ENCODE measurements around the gene HOXB3. TPM values are rescaled to one million over a fixed set of nuclear protein-coding genes. Genes with fewer than 3 reads are reported as not detected.

The HOXB3 gene
- total RNA-seq, 3 donors from 2014 or later (not counting 1 experiment from before 2014, with no cell fraction given): 7.9 to 15.6 (median 15.3) TPM

- DNase-seq (peak in 1 of 2 donors; percentile 16), ATAC-seq (no peak)
- 38% methylated on average over 31 of the region's 43 CpGs for WGBS (ENCODE audit: insufficient coverage)
- TF ChIP-seq, protein P1, sequence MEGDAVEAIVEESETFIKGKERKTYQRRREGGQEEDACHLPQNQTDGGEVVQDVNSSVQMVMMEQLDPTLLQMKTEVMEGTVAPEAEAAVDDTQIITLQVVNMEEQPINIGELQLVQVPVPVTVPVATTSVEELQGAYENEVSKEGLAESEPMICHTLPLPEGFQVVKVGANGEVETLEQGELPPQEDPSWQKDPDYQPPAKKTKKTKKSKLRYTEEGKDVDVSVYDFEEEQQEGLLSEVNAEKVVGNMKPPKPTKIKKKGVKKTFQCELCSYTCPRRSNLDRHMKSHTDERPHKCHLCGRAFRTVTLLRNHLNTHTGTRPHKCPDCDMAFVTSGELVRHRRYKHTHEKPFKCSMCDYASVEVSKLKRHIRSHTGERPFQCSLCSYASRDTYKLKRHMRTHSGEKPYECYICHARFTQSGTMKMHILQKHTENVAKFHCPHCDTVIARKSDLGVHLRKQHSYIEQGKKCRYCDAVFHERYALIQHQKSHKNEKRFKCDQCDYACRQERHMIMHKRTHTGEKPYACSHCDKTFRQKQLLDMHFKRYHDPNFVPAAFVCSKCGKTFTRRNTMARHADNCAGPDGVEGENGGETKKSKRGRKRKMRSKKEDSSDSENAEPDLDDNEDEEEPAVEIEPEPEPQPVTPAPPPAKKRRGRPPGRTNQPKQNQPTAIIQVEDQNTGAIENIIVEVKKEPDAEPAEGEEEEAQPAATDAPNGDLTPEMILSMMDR (IDR thresholded peaks at IDR 0.05): no peak
- intact Hi-C loops (cut with micrococcal nuclease): no loop called here
- Histone ChIP-seq H3K4me3 (ENCODE audit: low read length) (peak overlapping the region; percentile 6), H3K9me3 (ENCODE audit: control insufficient read depth, insufficient read depth, low read length) (no peaks in the 10 kb centered on the region), H3K27me3 (ENCODE audit: control insufficient read depth, insufficient read depth, low read length) (peaks cover 22% of the 10 kb centered on the region), H3K27ac (ENCODE audit: low read length) (no peak overlapping the region), H3K4me1 (ENCODE audit: control insufficient read depth, insufficient read depth, low read length) (peaks cover 54% of the 10 kb centered on the region), H3K36me3 (ENCODE audit: control insufficient read depth, insufficient read depth, low read length) (no peaks in the 10 kb centered on the region)
- H3K9me3 Mint-ChIP-seq: no peaks in the 10 kb centered on the region
- peak overlapping the region; percentile 75 for H3K4me3 Mint-ChIP-seq
- peaks cover 41 to 67% of the 10 kb centered on the region in 2 donors for H3K4me1 Mint-ChIP-seq
- peaks cover 21 to 30% of the 10 kb centered on the region in 2 donors for H3K27me3 Mint-ChIP-seq (ENCODE audit: low read depth in 2 of 2)
- peak overlapping the region in 1 of 2 donors; percentile 89 for H3K27ac Mint-ChIP-seq
- no peaks in the 10 kb centered on the region for H3K36me3 Mint-ChIP-seq
Measured at GRCh38 chr17:48576479-48577309, 13.3 kb downstream of the HOXB3 start.

GRCh38 chr17:48575673-48576478 is 14.2 kb downstream of the HOXB3 start:
- Mint-ChIP-seq H3K9me3 (no peaks in the 10 kb centered on the region), H3K27me3 (ENCODE audit: low read depth in 2 of 2) (peaks cover 21 to 22% of the 10 kb centered on the region in 2 donors), H3K36me3 (no peaks in the 10 kb centered on the region), H3K4me3 (peak overlapping the region; percentile 45), H3K4me1 (peaks cover 41 to 66% of the 10 kb centered on the region in 2 donors), H3K27ac (peak overlapping the region in 1 of 2 donors; percentile 44)
- intact Hi-C loops (cut with micrococcal nuclease): no loop called here
- no peak for ATAC-seq
- DNase-seq: peak in 1 of 2 donors; percentile 15
- H3K4me1 ChIP-seq (ENCODE audit: control insufficient read depth, insufficient read depth, low read length): peaks cover 49% of the 10 kb centered on the region
- WGBS (ENCODE audit: insufficient coverage): 78% methylated on average over 22 of the region's 22 CpGs
- H3K27me3 ChIP-seq (ENCODE audit: control insufficient read depth, insufficient read depth, low read length): peaks cover 15% of the 10 kb centered on the region
- TF ChIP-seq, protein P1 (IDR thresholded peaks at IDR 0.05): no peak
- no peaks in the 10 kb centered on the region for H3K9me3 ChIP-seq (ENCODE audit: control insufficient read depth, insufficient read depth, low read length)
- H3K36me3 ChIP-seq (ENCODE audit: control insufficient read depth, insufficient read depth, low read length): no peaks in the 10 kb centered on the region
- no peak overlapping the region for H3K4me3 ChIP-seq (ENCODE audit: low read length)
- H3K27ac ChIP-seq (ENCODE audit: low read length): no peak overlapping the region

GRCh38 chr17:48575066-48575582 is 14.9 kb downstream of the HOXB3 start:
- Mint-ChIP-seq H3K4me1 (peaks cover 39 to 63% of the 10 kb centered on the region in 2 donors), H3K36me3 (no peaks in the 10 kb centered on the region), H3K4me3 (peak overlapping the region; percentile 47), H3K27me3 (ENCODE audit: low read depth in 2 of 2) (peaks cover 14 to 15% of the 10 kb centered on the region in 2 donors), H3K9me3 (no peaks in the 10 kb centered on the region), H3K27ac (no peak overlapping the region)
- intact Hi-C loops (cut with micrococcal nuclease): no loop called here
- 97% methylated on average over 6 of the region's 7 CpGs for WGBS (ENCODE audit: insufficient coverage)
- no peak overlapping the region for H3K27ac ChIP-seq (ENCODE audit: low read length)
- no peaks in the 10 kb centered on the region for H3K36me3 ChIP-seq (ENCODE audit: control insufficient read depth, insufficient read depth, low read length)
- H3K4me3 ChIP-seq (ENCODE audit: low read length): no peak overlapping the region
- H3K4me1 ChIP-seq (ENCODE audit: control insufficient read depth, insufficient read depth, low read length): peaks cover 49% of the 10 kb centered on the region
- no peak for DNase-seq
- peaks cover 11% of the 10 kb centered on the region for H3K27me3 ChIP-seq (ENCODE audit: control insufficient read depth, insufficient read depth, low read length)
- H3K9me3 ChIP-seq (ENCODE audit: control insufficient read depth, insufficient read depth, low read length): no peaks in the 10 kb centered on the region
- no peak for ATAC-seq
- TF ChIP-seq, protein P1 (IDR thresholded peaks at IDR 0.05): no peak
